A549 (cell line): ENCODE results near the gene SYCP2. TPM values are rescaled to one million over a fixed set of nuclear protein-coding genes. Genes with fewer than 3 reads are reported as not detected.

Experiments used
- ATAC-seq, 2 experiments: fragments of 200-7000 bp in 1 of 2; fragments of >200 bp in 1 of 2; cut with Nextera tagmentation in 1 of 2; cut with Tn5 transposase in 1 of 2; 3 replicates each; pipeline versions ENCODE4 v1.8.0 to v1.9.1; 2018 to 2020; ENCODE audit warnings: mild to moderate bottlenecking in 1 of 2, moderate library complexity in 1 of 2
- CTCF ChIA-PET: fragments of 300-600 bp; sonication (Branson Sonifier 250); formaldehyde crosslinking; extraction: SDS; loops from one replicate; lab custom pipeline; 2021; ENCODE audit warnings: antibody characterized with exemption, inconsistent platforms; lab: Yijun Ruan, JAX
- POLR2A ChIA-PET: fragments of 350-600 bp; formaldehyde crosslinking; extraction: SDS; loops from one replicate; lab custom pipeline; 2021; ENCODE audit warnings: antibody characterized with exemption, inconsistent platforms; lab: Yijun Ruan, JAX
- DNase-seq, 2 experiments: peaks; one replicate each; pipeline versions ENCODE4 v3.0.0 to v3.0.0-alpha.2; 2011 to 2016; ENCODE audit warnings: low read depth in 1 of 2, low spot score in 1 of 2
- FAIRE-seq: peaks from 2 replicates; lab custom pipeline; 2011; peaks lifted over from hg19 to GRCh38; lab: Jason Lieb, UNC
- H3K27ac ChIP-seq, 2 experiments: fragments of >200 bp; sonication (Bioruptor Twin); formaldehyde crosslinking; 3 replicates each; pipeline ENCODE4 v1.5.1; 2016 to 2017
- H3K4me1 ChIP-seq: fragments of >200 bp; sonication (Bioruptor Twin); formaldehyde crosslinking; 3 replicates; pipeline ENCODE4 v1.6.1; 2016
- H3K4me2 ChIP-seq: fragments of >200 bp; sonication (Bioruptor Twin); formaldehyde crosslinking; 3 replicates; pipeline ENCODE4 v1.6.1; 2016
- H3K4me3 ChIP-seq: fragments of >200 bp; sonication (Bioruptor Twin); formaldehyde crosslinking; 3 replicates; pipeline ENCODE4 v1.5.1; 2016
- H3K9me3 ChIP-seq: fragments of >200 bp; sonication (Bioruptor Twin); formaldehyde crosslinking; 3 replicates; pipeline ENCODE4 v1.6.1; 2016
- BCL3 ChIP-seq: fragments of >200 bp; sonication (Bioruptor Twin); formaldehyde crosslinking; IDR thresholded peaks from 3 replicates; pipeline ENCODE4 v1.6.1; 2016
- BHLHE40 ChIP-seq: IDR thresholded peaks from 2 replicates; pipeline ENCODE4 v1.6.1; 2012; ENCODE audit warnings: low read depth, low read length, inconsistent platforms
- CBX2 ChIP-seq: fragments of 200-600 bp; sonication (generic); IDR thresholded peaks from 2 replicates; pipeline ENCODE4 v1.6.1; 2016; ENCODE audit warnings: low read depth, mild to moderate bottlenecking, borderline replicate concordance
- CHD4 ChIP-seq: fragments of 200-600 bp; sonication (generic); IDR thresholded peaks from 2 replicates; pipeline ENCODE4 v1.6.1; 2016; ENCODE audit warnings: antibody characterized with exemption, mild to moderate bottlenecking, borderline replicate concordance
- EP300 ChIP-seq, 2 experiments: fragments of >200 bp; sonication (Bioruptor Twin); formaldehyde crosslinking; IDR thresholded peaks; 2 replicates in 1 of 2; 3 replicates in 1 of 2; pipeline ENCODE4 v1.6.1; 2016 to 2017
- GATA3 ChIP-seq: IDR thresholded peaks from 2 replicates; pipeline ENCODE4 v1.6.1; 2012; ENCODE audit warnings: borderline replicate concordance
- HOXA7 ChIP-seq: fragments of 250-450 bp; sonication (Bioruptor Pico); IDR thresholded peaks from 2 replicates; pipeline ENCODE4 v1.5.0; 2020; ENCODE audit warnings: mild to moderate bottlenecking, moderate library complexity
- MYC ChIP-seq: IDR thresholded peaks from 2 replicates; pipeline ENCODE4 v1.6.1; 2012; ENCODE audit warnings: mild to moderate bottlenecking, inconsistent platforms, low read length, improper control_type of control experiment, borderline replicate concordance
- NR3C1 ChIP-seq: fragments of >200 bp; sonication (Bioruptor Twin); formaldehyde crosslinking; IDR thresholded peaks from 3 replicates; pipeline ENCODE4 v1.6.1; 2017
- PHF8 ChIP-seq: fragments of 200-600 bp; sonication (generic); IDR thresholded peaks from 2 replicates; pipeline ENCODE4 v1.6.1; 2016; ENCODE audit warnings: low read depth, mild to moderate bottlenecking, antibody characterized with exemption, moderate library complexity, borderline replicate concordance
- POLR2A ChIP-seq: IDR thresholded peaks from 2 replicates; pipeline ENCODE4 v1.6.1; 2012; ENCODE audit warnings: mild to moderate bottlenecking, low read length
- RAD21 ChIP-seq, 2 experiments: fragments of >200 bp in 1 of 2; sonication (Bioruptor Twin) in 1 of 2; formaldehyde crosslinking in 1 of 2; IDR thresholded peaks in 1 of 2; conservative IDR thresholded peaks in 1 of 2; 2 replicates in 1 of 2; 3 replicates in 1 of 2; pipeline ENCODE4 v1.6.1; 2012 to 2018; ENCODE audit warnings: inconsistent platforms in 1 of 2
- RARB ChIP-seq: fragments of 250-450 bp; sonication (Bioruptor Pico); IDR thresholded peaks from 2 replicates; pipeline ENCODE4 v1.8.0; 2021; ENCODE audit warnings: mild to moderate bottlenecking, moderate library complexity
- REST ChIP-seq: fragments of 200-600 bp; sonication (generic); IDR thresholded peaks from 2 replicates; pipeline ENCODE4 v1.6.1; 2016; ENCODE audit warnings: antibody characterized with exemption, mild to moderate bottlenecking, moderate library complexity
- SREBF2 ChIP-seq: fragments of 450-650 bp; IDR thresholded peaks from 2 replicates; pipeline ENCODE4 v1.6.1; 2014; ENCODE audit warnings: mild to moderate bottlenecking, moderate library complexity
- TP53 ChIP-seq: fragments of 250-450 bp; sonication (Bioruptor Pico); IDR thresholded peaks from 2 replicates; pipeline ENCODE4 v1.5.0; 2021; ENCODE audit warnings: mild to moderate bottlenecking, moderate library complexity
- ZC3H11A ChIP-seq: fragments of 450-650 bp; IDR thresholded peaks from 2 replicates; pipeline ENCODE4 v1.6.1; 2014; ENCODE audit warnings: antibody characterized with exemption, mild to moderate bottlenecking
- WGBS: methylation state at CpG from one replicate; pipeline ENCODE4 v1.1.6; 2017; ENCODE audit errors: missing lambda C conversion rate; 5-methylcytosine and 5-hydroxymethylcytosine counted together
- polyA plus RNA-seq, 4 experiments: library from polyadenylated mRNA; depleted of rRNA in 3 of 4; stranded (reverse); fragments of >200 nt; fragmentation: RNase III in 1 of 4; extraction: RNeasy Plus Mini Kit Qiagen cat#74134 plus additional on column Dnase treatment in 1 of 4; gene quantifications; 2 replicates in 3 of 4; 3 replicates in 1 of 4; pipeline ENCODE4 v1.2.3, GENCODE V29; 2011 to 2017

SYCP2 gene
- polyA plus RNA-seq, 2 of the 4 experiments (the other 2 are of a cell fraction) = 0.52 to 2.1 TPM

- no peak for FAIRE-seq
- Histone ChIP-seq H3K4me2 (no peak overlapping the region), H3K4me3 (no peak overlapping the region), H3K27ac (no peak overlapping the region)
- ATAC-seq = no peak
- CTCF ChIA-PET = no interaction called here
- WGBS = 36% methylated on average over 1 of the region's 1 CpG
- POLR2A ChIA-PET = no interaction called here
- TF ChIP-seq BHLHE40 (no peak), CHD4 (no peak)
- TF ChIP-seq, all 56 proteins: peak for 0
- DNase-seq = no peak
- Histone ChIP-seq H3K4me1 (no peaks in the 10 kb centered on the region), H3K9me3 (no peaks in the 10 kb centered on the region)
Measured at GRCh38 chr20:59873409-59873808, 60.0 kb downstream of the SYCP2 start.

GRCh38 chr20:59871096-59871495 is 62.3 kb downstream of the SYCP2 start:
- CTCF ChIA-PET = no interaction called here
- DNase-seq = no peak
- no peak for FAIRE-seq
- no peak overlapping the region for H3K4me3 ChIP-seq
- no peaks in the 10 kb centered on the region for H3K4me1 ChIP-seq
- no peak overlapping the region for H3K27ac ChIP-seq
- no peak for ATAC-seq
- POLR2A ChIA-PET = no interaction called here
- no peak overlapping the region for H3K4me2 ChIP-seq
- no peak for TF ChIP-seq CHD4
- no peak for TF ChIP-seq BHLHE40
- TF ChIP-seq SREBF2 = no peak
- TF ChIP-seq, all 56 proteins: peak for 0
- no peaks in the 10 kb centered on the region for H3K9me3 ChIP-seq
- WGBS = 40% methylated on average over 1 of the region's 1 CpG

- FAIRE-seq (no peak), ATAC-seq (no peak), DNase-seq (no peak)
- Histone ChIP-seq H3K27ac (no peak overlapping the region), H3K4me2 (no peak overlapping the region), H3K9me3 (no peaks in the 10 kb centered on the region), H3K4me1 (no peaks in the 10 kb centered on the region), H3K4me3 (no peak overlapping the region)
- 62% methylated on average over 3 of the region's 3 CpGs for WGBS
- TF ChIP-seq MYC (no peak), TP53 (CRISPR knock-in tag) (no peak), PHF8 (no peak), ZC3H11A (no peak), POLR2A (no peak), HOXA7 (CRISPR knock-in tag) (no peak), EP300 (IDR thresholded peaks at IDR 0.05) (no peak), GATA3 (no peak), BCL3 (no peak), CBX2 (no peak), RAD21 (conservative IDR thresholded peaks at IDR 0.05 in 1 of 2, IDR thresholded peaks at IDR 0.05 in 1 of 2) (no peak), REST (no peak), NR3C1 (no peak), CHD4 (no peak), RARB (CRISPR knock-in tag) (no peak), BHLHE40 (no peak)
- ChIA-PET POLR2A (no interaction called here), CTCF (no interaction called here)
Measured at GRCh38 chr20:59866338-59866737, 67.1 kb downstream of the SYCP2 start.
